ENCODE measurements around the gene CCDC82. TPM values are rescaled to one million over a fixed set of nuclear protein-coding genes. Genes with fewer than 3 reads are reported as not detected.

Gene CCDC82
- total RNA-seq, 1 donor from 2014 or later: 9.5 TPM

DNA sequence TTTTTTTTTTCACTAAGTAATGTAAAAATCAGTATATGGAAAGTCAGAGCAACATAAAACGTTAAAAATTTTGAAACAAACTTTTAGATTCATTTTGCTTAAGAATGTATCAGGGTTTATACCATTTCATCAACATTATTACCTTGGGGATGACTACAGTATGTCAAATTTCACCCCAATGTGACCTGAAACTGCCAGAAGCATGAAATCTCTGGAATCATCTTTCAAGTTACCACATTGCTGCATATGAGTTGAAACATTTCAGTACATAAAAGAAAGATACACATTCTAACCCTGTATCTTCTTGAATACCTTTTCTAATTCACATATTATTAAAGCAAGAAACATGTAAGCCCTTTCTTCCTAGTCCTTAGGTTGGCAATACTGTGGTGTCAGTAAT, 79.5 kb downstream of the CCDC82 start:
- H3K36me3 ChIP-seq: no peaks in the 10 kb centered on the region
- H3K4me3 ChIP-seq: no peak overlapping the region
- no peak overlapping the region for H3K27ac ChIP-seq
- intact Hi-C loops (cut with DNase I): no loop called here
- H3K4me1 ChIP-seq: peaks cover 23 to 56% of the 10 kb centered on the region in 2 donors
- H3K27me3 ChIP-seq: no peaks in the 10 kb centered on the region
- H3K9me3 ChIP-seq: no peaks in the 10 kb centered on the region
- no peak for DNase-seq (ENCODE audit: low spot score in 2 of 2)
- TF ChIP-seq, protein P1, sequence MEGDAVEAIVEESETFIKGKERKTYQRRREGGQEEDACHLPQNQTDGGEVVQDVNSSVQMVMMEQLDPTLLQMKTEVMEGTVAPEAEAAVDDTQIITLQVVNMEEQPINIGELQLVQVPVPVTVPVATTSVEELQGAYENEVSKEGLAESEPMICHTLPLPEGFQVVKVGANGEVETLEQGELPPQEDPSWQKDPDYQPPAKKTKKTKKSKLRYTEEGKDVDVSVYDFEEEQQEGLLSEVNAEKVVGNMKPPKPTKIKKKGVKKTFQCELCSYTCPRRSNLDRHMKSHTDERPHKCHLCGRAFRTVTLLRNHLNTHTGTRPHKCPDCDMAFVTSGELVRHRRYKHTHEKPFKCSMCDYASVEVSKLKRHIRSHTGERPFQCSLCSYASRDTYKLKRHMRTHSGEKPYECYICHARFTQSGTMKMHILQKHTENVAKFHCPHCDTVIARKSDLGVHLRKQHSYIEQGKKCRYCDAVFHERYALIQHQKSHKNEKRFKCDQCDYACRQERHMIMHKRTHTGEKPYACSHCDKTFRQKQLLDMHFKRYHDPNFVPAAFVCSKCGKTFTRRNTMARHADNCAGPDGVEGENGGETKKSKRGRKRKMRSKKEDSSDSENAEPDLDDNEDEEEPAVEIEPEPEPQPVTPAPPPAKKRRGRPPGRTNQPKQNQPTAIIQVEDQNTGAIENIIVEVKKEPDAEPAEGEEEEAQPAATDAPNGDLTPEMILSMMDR (IDR thresholded peaks at IDR 0.05): no peak

DNA sequence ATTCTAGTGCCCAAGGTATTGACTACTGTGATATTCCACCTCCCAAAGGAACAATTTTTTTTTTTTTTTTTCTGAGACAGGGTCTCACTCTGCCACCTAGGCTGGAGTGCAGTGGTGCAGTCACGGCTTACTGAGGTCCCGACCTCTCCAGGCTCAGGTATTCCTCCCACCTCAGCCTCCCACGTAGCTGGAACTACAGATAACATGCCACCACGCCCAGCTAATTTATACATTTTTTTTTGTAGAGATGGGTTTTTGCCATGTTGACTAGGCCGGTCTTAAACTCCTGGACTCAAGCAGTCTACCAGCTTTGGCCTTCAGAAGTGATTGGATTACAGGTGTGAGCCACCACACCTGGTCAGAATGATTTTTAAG, 80.1 kb downstream of the CCDC82 start:
- TF ChIP-seq, protein P1 (IDR thresholded peaks at IDR 0.05): no peak
- Histone ChIP-seq H3K36me3 (no peaks in the 10 kb centered on the region), H3K4me3 (no peak overlapping the region), H3K4me1 (peaks cover 23 to 52% of the 10 kb centered on the region in 2 donors), H3K9me3 (no peaks in the 10 kb centered on the region), H3K27ac (peak overlapping the region in 1 of 2 donors; percentile 9), H3K27me3 (no peaks in the 10 kb centered on the region)
- intact Hi-C loops (cut with DNase I): no loop called here
- no peak for DNase-seq (ENCODE audit: low spot score in 2 of 2)

DNA sequence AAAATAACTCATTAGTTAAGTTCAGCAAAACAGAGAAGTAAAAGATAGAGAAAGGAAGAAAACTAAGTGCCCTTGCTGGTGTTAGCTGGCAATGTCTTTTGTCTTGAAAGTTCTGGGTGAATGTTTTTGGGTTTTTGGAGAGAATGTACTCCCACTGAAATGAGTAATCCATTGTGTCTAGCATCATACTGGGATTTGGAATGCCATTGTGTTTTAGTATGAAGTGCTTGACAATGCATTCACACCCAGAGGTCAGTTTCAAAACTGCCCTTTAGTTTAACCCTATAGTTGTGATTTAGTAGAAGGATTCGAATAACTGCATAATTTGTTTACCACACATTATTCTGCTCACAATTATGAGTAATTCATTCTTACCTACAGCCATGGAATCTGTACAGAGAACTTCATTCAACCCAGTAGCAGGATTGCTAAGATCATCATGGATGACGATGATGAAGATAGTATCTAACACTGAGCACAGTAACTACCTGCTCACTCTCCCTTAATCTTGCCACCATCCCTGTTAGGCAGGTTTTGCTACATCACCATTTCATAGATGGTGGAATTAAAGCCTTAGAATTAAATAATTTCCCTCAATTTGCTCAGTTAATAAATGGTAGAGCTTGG, 80.6 kb downstream of the CCDC82 start:
- no peak for DNase-seq (ENCODE audit: low spot score in 2 of 2)
- Histone ChIP-seq H3K27me3 (no peaks in the 10 kb centered on the region), H3K36me3 (no peaks in the 10 kb centered on the region), H3K27ac (peak overlapping the region in 1 of 2 donors; percentile 9), H3K4me1 (peaks cover 20 to 52% of the 10 kb centered on the region in 2 donors), H3K9me3 (no peaks in the 10 kb centered on the region), H3K4me3 (no peak overlapping the region)
- intact Hi-C loops (cut with DNase I): no loop called here
- TF ChIP-seq, protein P1 (IDR thresholded peaks at IDR 0.05): no peak

DNA sequence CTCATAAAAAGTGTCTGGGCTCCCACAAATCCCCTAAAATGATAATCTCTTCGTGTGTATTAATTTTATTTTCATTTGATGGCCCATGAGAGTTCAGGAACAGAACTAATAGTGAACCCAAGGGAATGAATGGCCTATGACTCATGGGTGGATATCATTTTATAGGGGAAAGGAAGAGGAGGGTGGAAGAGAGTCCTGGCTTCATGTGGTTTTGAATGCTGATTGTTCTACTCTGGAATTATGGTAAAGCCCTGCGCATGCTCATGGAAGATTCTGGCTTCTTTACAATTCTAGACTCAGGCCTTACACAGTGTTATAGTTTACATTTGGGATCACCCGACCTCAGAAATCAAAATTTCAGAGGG, 82.0 kb downstream of the CCDC82 start:
- Histone ChIP-seq H3K9me3 (no peaks in the 10 kb centered on the region), H3K4me3 (peak overlapping the region; percentile 41 to 60), H3K27ac (peak overlapping the region; percentile 66 to 81), H3K4me1 (peaks cover 16 to 51% of the 10 kb centered on the region in 2 donors), H3K27me3 (no peaks in the 10 kb centered on the region), H3K36me3 (no peaks in the 10 kb centered on the region)
- TF ChIP-seq, protein P1 (IDR thresholded peaks at IDR 0.05): no peak
- intact Hi-C loops (cut with DNase I): loop anchor here (1.0 to 2.0 kb wide), 3 partner anchors 17 to 65 kb away; no protein-coding TSS in a partner anchor
- no peak for DNase-seq (ENCODE audit: low spot score in 2 of 2)

DNA sequence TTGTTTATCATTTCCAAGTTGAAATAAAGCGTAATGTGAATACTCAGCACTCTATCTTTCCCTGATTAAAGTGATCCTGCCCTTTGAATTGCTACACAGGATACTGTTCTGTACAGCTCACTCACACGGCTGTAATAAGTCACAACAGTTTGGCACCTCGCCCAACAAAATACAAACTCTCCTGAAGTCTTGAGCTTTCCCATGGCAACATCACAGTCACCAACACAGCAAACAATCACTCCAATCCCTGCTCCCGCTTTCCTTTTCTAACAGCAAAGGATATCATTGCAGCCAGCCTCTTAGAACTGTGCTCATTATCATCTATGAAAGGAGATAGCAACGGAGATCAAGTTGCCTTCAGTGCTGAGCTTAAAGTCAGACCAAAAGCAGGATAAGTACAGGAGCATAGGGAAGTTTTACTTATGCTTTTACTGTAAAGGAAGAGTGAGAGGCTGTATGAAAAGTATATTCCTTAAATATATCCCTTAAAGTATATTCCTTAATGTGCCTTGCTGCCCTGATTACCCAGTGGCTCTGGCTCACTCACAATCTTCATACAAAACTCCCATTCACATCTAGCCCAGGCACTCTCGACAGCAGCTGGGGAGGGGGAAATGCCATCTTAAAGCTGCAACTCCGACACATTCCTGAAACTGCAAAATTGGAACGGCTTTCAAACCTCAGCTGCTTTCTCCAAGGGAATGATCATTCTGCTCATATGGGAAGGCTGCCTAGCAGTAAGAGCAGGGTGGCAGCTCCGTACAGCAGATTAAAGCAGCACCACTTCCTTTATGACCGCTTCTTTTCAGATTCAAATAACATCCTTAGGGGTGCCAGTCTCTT, 82.6 kb downstream of the CCDC82 start:
- H3K4me3 ChIP-seq: peak overlapping the region; percentile 41 to 60
- peak; percentile 58 to 98 for DNase-seq (ENCODE audit: low spot score in 2 of 2)
- intact Hi-C loops (cut with DNase I): loop anchor here (1.0 to 2.0 kb wide), 3 partner anchors 18 to 64 kb away; no protein-coding TSS in a partner anchor
- H3K9me3 ChIP-seq: no peaks in the 10 kb centered on the region
- peaks cover 16 to 56% of the 10 kb centered on the region in 2 donors for H3K4me1 ChIP-seq
- peak overlapping the region; percentile 66 to 81 for H3K27ac ChIP-seq
- H3K36me3 ChIP-seq: no peaks in the 10 kb centered on the region
- TF ChIP-seq, protein P1 (IDR thresholded peaks at IDR 0.05): no peak
- no peaks in the 10 kb centered on the region for H3K27me3 ChIP-seq

Measured in ascending aorta (tissue), 2 donors.